Nephron (organoid): ENCODE measurements around the gene ECI1.

Experiments used
- H3K27ac Mint-ChIP-seq, 3 experiments: 2 replicates each; pipeline ENCODE4 v1.8.0; 2020; ENCODE audit warnings: mixed read lengths in 3 of 3, mild to moderate bottlenecking in 2 of 3, moderate library complexity in 1 of 3
- H3K27me3 Mint-ChIP-seq: 2 replicates; pipeline ENCODE4 v1.8.0; 2021; ENCODE audit warnings: low read depth, mild to moderate bottlenecking, moderate library complexity, mixed read lengths
- H3K36me3 Mint-ChIP-seq: 2 replicates; pipeline ENCODE4 v1.8.0; 2020; ENCODE audit warnings: low read depth, mixed read lengths
- H3K4me1 Mint-ChIP-seq: 2 replicates; pipeline ENCODE4 v1.8.0; 2020; ENCODE audit warnings: mixed read lengths
- H3K4me3 Mint-ChIP-seq, 3 experiments: 2 replicates each; pipeline ENCODE4 v1.8.0; 2020; ENCODE audit warnings: mild to moderate bottlenecking in 3 of 3, mixed read lengths in 3 of 3, moderate library complexity in 2 of 3
- H3K9me3 Mint-ChIP-seq: 2 replicates; pipeline ENCODE4 v1.8.0; 2020; ENCODE audit warnings: mixed read lengths
- TF ChIP-seq, protein P1 (sequence below), 3 experiments: fragments of 200-600 bp; sonication (generic); IDR thresholded peaks; one replicate each; pipeline ENCODE4 v1.5.0; 2021; ENCODE audit warnings: antibody characterized with exemption in 3 of 3; ENCODE audit not compliant: unreplicated experiment in 3 of 3

The ECI1 gene

DNA sequence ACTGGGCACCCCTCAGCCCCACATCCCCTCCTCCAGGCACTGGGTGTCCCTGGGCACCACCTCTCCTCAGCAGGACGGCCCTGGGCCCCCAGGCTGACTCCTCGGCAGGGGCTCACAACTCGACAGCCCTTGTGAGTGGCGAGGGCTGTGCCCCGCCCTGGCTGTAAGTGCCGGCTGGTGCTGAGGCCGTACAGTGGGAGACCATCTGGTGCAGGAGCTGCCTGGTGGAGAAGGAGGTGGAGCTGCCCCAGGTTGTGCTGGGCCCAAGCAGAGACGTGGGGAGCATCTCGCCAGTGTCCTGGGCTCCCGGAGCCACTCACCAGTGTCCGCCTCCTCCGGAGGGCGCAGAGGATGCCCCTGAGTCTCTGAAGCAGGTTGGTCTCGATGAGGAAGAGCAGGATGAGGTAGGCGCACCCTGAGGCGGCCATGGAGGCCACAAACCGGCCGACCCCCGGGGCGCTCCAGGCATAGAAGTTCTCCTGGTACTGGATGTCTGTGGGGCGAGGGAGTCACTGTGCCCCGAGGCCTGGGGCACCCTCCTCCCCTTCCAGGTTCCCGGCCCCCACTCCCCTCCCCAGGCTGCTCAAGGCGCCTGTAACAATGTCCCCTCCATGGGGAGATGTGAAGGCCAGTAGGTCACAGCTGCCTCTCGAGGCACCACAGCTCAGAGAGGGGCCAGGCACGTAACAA, 31.6 kb upstream of the ECI1 start:
- no peak overlapping the region for H3K27ac Mint-ChIP-seq
- H3K36me3 Mint-ChIP-seq, result no peaks in the 10 kb centered on the region
- TF ChIP-seq, protein P1, sequence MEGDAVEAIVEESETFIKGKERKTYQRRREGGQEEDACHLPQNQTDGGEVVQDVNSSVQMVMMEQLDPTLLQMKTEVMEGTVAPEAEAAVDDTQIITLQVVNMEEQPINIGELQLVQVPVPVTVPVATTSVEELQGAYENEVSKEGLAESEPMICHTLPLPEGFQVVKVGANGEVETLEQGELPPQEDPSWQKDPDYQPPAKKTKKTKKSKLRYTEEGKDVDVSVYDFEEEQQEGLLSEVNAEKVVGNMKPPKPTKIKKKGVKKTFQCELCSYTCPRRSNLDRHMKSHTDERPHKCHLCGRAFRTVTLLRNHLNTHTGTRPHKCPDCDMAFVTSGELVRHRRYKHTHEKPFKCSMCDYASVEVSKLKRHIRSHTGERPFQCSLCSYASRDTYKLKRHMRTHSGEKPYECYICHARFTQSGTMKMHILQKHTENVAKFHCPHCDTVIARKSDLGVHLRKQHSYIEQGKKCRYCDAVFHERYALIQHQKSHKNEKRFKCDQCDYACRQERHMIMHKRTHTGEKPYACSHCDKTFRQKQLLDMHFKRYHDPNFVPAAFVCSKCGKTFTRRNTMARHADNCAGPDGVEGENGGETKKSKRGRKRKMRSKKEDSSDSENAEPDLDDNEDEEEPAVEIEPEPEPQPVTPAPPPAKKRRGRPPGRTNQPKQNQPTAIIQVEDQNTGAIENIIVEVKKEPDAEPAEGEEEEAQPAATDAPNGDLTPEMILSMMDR (IDR thresholded peaks at IDR 0.05; ENCODE audit: unreplicated experiment in 3 of 3), result no peak
- no peak overlapping the region for H3K4me3 Mint-ChIP-seq
- peaks cover 11% of the 10 kb centered on the region for H3K4me1 Mint-ChIP-seq
- peaks cover 7% of the 10 kb centered on the region for H3K27me3 Mint-ChIP-seq
- H3K9me3 Mint-ChIP-seq, result no peaks in the 10 kb centered on the region

- TF ChIP-seq, protein P1 (IDR thresholded peaks at IDR 0.05; ENCODE audit: unreplicated experiment in 3 of 3), result no peak
- no peak overlapping the region for H3K27ac Mint-ChIP-seq
- H3K36me3 Mint-ChIP-seq, result no peaks in the 10 kb centered on the region
- H3K27me3 Mint-ChIP-seq, result peaks cover 7% of the 10 kb centered on the region
- peaks cover 11% of the 10 kb centered on the region for H3K4me1 Mint-ChIP-seq
- H3K4me3 Mint-ChIP-seq, result no peak overlapping the region
- no peaks in the 10 kb centered on the region for H3K9me3 Mint-ChIP-seq
These were observed 30.9 kb upstream of the ECI1 start for GRCh38 chr16:2282262-2282661.

DNA sequence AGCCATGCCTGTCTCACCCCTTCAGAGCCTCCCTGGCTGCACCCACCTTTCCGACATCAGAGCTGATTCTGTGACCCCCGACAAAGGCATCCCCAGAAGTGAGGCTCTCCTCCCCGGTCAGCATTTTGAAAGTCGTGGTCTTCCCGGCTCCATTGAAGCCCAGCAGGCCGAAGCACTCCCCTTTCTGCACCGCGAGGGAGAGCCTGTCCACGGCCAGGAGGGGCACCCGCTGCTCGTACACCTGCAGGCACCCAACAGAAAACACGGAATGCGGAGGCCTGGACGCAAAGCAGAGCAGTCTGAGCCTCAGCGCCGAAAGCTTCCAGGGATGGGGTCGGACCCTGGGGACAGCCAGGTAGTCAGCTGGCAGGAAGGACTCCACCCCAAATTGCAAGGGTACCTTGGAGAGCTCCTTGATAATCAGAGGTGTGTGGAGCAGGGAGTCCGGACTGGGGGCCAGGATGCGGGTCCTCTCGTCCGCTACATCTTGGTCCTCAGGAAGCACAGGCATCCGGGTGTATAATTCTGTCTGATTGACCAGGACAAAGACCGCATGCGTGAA, 29.7 kb upstream of the ECI1 start:
- Mint-ChIP-seq H3K4me3 (no peak overlapping the region), H3K27ac (no peak overlapping the region), H3K27me3 (peaks cover 7% of the 10 kb centered on the region), H3K4me1 (peaks cover 11% of the 10 kb centered on the region), H3K9me3 (no peaks in the 10 kb centered on the region), H3K36me3 (no peaks in the 10 kb centered on the region)
- TF ChIP-seq, protein P1 (IDR thresholded peaks at IDR 0.05; ENCODE audit: unreplicated experiment in 3 of 3), result no peak

- H3K36me3 Mint-ChIP-seq, result no peaks in the 10 kb centered on the region
- peaks cover 7% of the 10 kb centered on the region for H3K27me3 Mint-ChIP-seq
- H3K9me3 Mint-ChIP-seq, result no peaks in the 10 kb centered on the region
- no peak overlapping the region for H3K27ac Mint-ChIP-seq
- H3K4me3 Mint-ChIP-seq, result no peak overlapping the region
- TF ChIP-seq, protein P1 (IDR thresholded peaks at IDR 0.05; ENCODE audit: unreplicated experiment in 3 of 3), result no peak
- peaks cover 11% of the 10 kb centered on the region for H3K4me1 Mint-ChIP-seq
These were observed 29.1 kb upstream of the ECI1 start for GRCh38 chr16:2280461-2280860.

GRCh38 chr16:2278956-2279800, 27.8 kb upstream of the ECI1 start:
- H3K9me3 Mint-ChIP-seq, result no peaks in the 10 kb centered on the region
- peaks cover 6% of the 10 kb centered on the region for H3K27me3 Mint-ChIP-seq
- H3K27ac Mint-ChIP-seq, result no peak overlapping the region
- H3K36me3 Mint-ChIP-seq, result no peaks in the 10 kb centered on the region
- H3K4me3 Mint-ChIP-seq, result no peak overlapping the region
- TF ChIP-seq, protein P1 (IDR thresholded peaks at IDR 0.05; ENCODE audit: unreplicated experiment in 3 of 3), result no peak
- peaks cover 11% of the 10 kb centered on the region for H3K4me1 Mint-ChIP-seq
